KMS-11 (cell line): ENCODE measurements around the gene FOXO6.

Experiments
- H2AFZ ChIP-seq: fragments of 200-600 bp; sonication (generic); 2 replicates; pipeline ENCODE4 v1.6.1; 2016; ENCODE audit warnings: antibody characterized with exemption, mixed run types, low read depth
- H3K27ac ChIP-seq: fragments of 200-600 bp; sonication (generic); 2 replicates; pipeline ENCODE4 v1.6.1; 2016; ENCODE audit warnings: mild to moderate bottlenecking, mixed run types
- H3K27me3 ChIP-seq: fragments of 200-600 bp; sonication (generic); 2 replicates; pipeline ENCODE4 v1.6.1; 2017; ENCODE audit warnings: mild to moderate bottlenecking, low read depth, mixed run types, moderate library complexity; ENCODE audit not compliant: insufficient read depth
- H3K36me3 ChIP-seq: fragments of 200-600 bp; sonication (generic); 2 replicates; pipeline ENCODE4 v1.6.1; 2017; ENCODE audit warnings: mild to moderate bottlenecking, mixed run types; ENCODE audit not compliant: insufficient read depth
- H3K4me1 ChIP-seq: fragments of 200-600 bp; sonication (generic); 2 replicates; pipeline ENCODE4 v1.6.1; 2016; ENCODE audit warnings: mild to moderate bottlenecking, low read depth, mixed run types; ENCODE audit not compliant: poor library complexity, severe bottlenecking
- H3K4me2 ChIP-seq: fragments of 200-600 bp; sonication (generic); 2 replicates; pipeline ENCODE4 v1.7.0; 2016; ENCODE audit warnings: mild to moderate bottlenecking, mixed run types
- H3K4me3 ChIP-seq: fragments of 200-600 bp; sonication (generic); IDR thresholded peaks from 2 replicates; pipeline ENCODE4 v1.6.1; 2017; ENCODE audit warnings: low read depth, low read length, mixed read lengths; ENCODE audit not compliant: insufficient read depth
- H3K79me2 ChIP-seq: fragments of 200-600 bp; sonication (generic); 2 replicates; pipeline ENCODE4 v1.6.1; 2016; ENCODE audit warnings: low read depth, mixed run types; ENCODE audit not compliant: insufficient read depth
- H3K9ac ChIP-seq: fragments of 200-600 bp; sonication (generic); 2 replicates; pipeline ENCODE4 v1.6.1; 2016; ENCODE audit warnings: mild to moderate bottlenecking, mixed run types
- H4K20me1 ChIP-seq: fragments of 200-600 bp; sonication (generic); 2 replicates; pipeline ENCODE4 v1.6.1; 2016; ENCODE audit warnings: mild to moderate bottlenecking, mixed run types; ENCODE audit not compliant: insufficient read depth
- TF ChIP-seq, protein P1 (sequence below): fragments of 200-600 bp; sonication (generic); conservative IDR thresholded peaks from 2 replicates; pipeline ENCODE4 v1.6.1; 2017; ENCODE audit warnings: low read depth, mild to moderate bottlenecking, antibody characterized with exemption, low read length, moderate library complexity, mixed read lengths

The FOXO6 gene

DNA sequence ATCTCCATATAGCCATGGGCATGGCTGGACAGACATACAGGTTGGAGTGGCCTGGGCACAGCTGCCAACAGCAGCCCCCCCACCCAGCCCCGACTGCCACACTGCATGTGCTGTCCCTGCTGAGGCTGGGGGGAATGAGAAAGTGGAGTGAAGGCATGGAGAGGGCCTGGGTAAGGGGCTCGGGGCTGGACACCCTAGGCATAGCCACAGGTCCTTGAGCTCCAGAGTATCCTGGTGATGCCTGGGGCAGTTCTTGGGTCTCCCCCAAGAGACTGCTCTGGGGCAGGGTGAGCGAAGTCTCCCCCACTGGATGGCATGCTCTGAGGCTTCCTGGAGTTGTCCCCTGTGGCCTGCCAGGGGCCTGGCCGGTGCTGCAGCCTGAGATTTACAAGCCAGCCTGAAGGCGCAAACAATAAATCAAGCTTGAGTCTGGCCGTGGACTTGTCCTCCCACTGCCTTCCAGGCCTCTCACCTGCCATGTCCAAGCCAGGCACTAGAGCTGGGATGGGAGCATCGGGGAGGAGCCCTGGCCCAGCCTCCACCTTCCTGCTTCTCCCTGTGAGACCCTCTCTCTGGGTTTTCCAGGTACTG is 53.6 kb downstream of the FOXO6 start:
- no peak overlapping the region for H2AFZ ChIP-seq
- H3K4me2 ChIP-seq, result no peak overlapping the region
- no peaks in the 10 kb centered on the region for H3K4me1 ChIP-seq
- no peak overlapping the region for H3K27ac ChIP-seq
- H3K9ac ChIP-seq, result no peak overlapping the region
- H4K20me1 ChIP-seq, result no peaks in the 10 kb centered on the region
- H3K79me2 ChIP-seq, result no peaks in the 10 kb centered on the region
- TF ChIP-seq, protein P1, sequence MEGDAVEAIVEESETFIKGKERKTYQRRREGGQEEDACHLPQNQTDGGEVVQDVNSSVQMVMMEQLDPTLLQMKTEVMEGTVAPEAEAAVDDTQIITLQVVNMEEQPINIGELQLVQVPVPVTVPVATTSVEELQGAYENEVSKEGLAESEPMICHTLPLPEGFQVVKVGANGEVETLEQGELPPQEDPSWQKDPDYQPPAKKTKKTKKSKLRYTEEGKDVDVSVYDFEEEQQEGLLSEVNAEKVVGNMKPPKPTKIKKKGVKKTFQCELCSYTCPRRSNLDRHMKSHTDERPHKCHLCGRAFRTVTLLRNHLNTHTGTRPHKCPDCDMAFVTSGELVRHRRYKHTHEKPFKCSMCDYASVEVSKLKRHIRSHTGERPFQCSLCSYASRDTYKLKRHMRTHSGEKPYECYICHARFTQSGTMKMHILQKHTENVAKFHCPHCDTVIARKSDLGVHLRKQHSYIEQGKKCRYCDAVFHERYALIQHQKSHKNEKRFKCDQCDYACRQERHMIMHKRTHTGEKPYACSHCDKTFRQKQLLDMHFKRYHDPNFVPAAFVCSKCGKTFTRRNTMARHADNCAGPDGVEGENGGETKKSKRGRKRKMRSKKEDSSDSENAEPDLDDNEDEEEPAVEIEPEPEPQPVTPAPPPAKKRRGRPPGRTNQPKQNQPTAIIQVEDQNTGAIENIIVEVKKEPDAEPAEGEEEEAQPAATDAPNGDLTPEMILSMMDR, result no peak
- no peaks in the 10 kb centered on the region for H3K27me3 ChIP-seq
- H3K36me3 ChIP-seq, result no peaks in the 10 kb centered on the region
- H3K4me3 ChIP-seq, result no peak overlapping the region

DNA sequence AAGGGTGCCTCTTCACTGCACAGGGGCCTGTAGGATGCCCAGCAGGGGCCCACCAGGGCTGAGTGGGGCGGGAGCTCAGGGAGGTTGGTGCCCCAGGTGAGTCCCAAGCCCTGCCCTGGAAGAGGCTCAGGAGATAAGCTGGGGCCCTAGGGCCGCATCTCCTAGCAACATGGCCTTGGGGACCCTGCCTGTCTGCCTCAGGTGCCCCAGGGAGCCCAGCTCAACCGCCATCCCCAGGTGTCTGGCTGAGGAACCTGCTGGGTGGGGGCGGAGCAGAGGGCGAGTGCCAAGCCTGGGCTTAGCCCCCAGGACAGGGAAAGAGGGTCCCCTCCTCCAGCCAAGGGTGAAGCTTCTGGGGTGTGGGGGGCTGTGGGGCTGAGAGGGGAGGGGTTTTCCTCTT is 54.8 kb downstream of the FOXO6 start:
- H2AFZ ChIP-seq, result no peak overlapping the region
- H4K20me1 ChIP-seq, result no peaks in the 10 kb centered on the region
- H3K9ac ChIP-seq, result no peak overlapping the region
- no peaks in the 10 kb centered on the region for H3K27me3 ChIP-seq
- no peaks in the 10 kb centered on the region for H3K4me1 ChIP-seq
- TF ChIP-seq, protein P1, result no peak
- no peak overlapping the region for H3K4me3 ChIP-seq
- H3K27ac ChIP-seq, result no peak overlapping the region
- no peak overlapping the region for H3K4me2 ChIP-seq
- no peaks in the 10 kb centered on the region for H3K79me2 ChIP-seq
- no peaks in the 10 kb centered on the region for H3K36me3 ChIP-seq

DNA sequence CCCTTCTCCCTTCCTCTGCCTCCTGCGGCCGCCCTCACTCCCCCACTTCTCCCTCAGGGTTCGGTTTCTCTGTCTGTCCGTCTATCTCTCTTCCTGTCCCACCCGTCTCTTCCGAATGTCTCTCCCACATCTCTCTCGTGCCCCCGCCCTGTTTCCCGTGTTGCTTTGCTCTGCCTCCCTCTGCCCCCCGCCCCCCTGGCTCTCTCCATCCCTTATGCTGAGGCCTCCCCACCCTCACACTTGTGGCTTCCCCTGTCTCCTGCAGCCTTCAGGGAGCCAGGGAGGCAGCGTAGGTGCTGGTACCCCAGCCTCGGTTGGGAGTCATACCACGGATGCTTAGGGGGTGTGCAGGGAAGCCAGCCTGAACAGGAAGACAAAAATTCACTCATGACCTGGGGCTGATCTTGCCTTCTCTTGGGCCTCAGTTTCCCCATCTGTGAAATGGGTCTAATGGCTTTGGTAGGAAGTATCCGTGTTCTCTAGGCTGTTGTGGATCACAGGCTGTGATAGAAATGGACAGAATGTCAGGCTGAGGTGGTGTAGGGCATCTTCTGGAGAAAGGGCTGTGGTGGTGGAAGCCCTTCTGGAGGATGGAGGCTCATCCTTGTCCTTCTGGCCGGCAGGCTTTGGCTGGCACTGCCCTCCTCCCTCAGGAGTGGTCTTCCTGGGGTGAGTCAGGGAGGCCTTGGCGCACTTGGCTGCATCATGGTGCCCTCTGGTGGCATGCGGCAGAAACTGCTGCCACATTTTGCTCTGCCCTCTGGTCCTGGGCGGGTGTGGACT is 55.5 kb downstream of the FOXO6 start:
- no peak overlapping the region for H3K4me2 ChIP-seq
- no peaks in the 10 kb centered on the region for H4K20me1 ChIP-seq
- no peaks in the 10 kb centered on the region for H3K36me3 ChIP-seq
- no peak overlapping the region for H3K4me3 ChIP-seq
- H3K9ac ChIP-seq, result no peak overlapping the region
- H3K79me2 ChIP-seq, result no peaks in the 10 kb centered on the region
- H2AFZ ChIP-seq, result no peak overlapping the region
- TF ChIP-seq, protein P1, result peak; percentile 96
- no peak overlapping the region for H3K27ac ChIP-seq
- H3K27me3 ChIP-seq, result no peaks in the 10 kb centered on the region
- H3K4me1 ChIP-seq, result no peaks in the 10 kb centered on the region

DNA sequence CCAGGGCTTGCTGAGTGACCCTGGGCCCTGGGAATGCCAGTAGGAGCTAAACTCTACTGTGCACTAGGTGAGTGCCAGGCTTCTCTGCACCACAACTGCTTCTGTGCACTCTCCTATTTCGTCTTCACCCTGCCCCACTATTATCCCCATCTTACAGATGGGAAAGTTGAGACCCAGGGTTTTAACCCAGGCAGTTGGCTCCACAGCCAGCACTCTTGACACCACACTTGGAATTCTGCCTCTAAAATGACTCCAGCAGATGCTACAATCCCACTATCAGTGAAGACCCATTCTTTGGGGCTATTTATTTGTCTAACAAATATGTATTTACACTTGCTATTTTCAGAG is 56.1 kb downstream of the FOXO6 start:
- H4K20me1 ChIP-seq, result no peaks in the 10 kb centered on the region
- no peak overlapping the region for H3K27ac ChIP-seq
- no peaks in the 10 kb centered on the region for H3K27me3 ChIP-seq
- no peaks in the 10 kb centered on the region for H3K79me2 ChIP-seq
- TF ChIP-seq, protein P1, result peak; percentile 36
- no peak overlapping the region for H3K4me2 ChIP-seq
- H3K36me3 ChIP-seq, result no peaks in the 10 kb centered on the region
- H3K9ac ChIP-seq, result no peak overlapping the region
- no peaks in the 10 kb centered on the region for H3K4me1 ChIP-seq
- H3K4me3 ChIP-seq, result no peak overlapping the region
- no peak overlapping the region for H2AFZ ChIP-seq
